Spinal cord (tissue), 10 donors: Measurements from ENCODE around the gene AXDND1. TPM values are rescaled to one million over a fixed set of nuclear protein-coding genes. Genes with fewer than 3 reads are reported as not detected.

Source experiments
- DNase-seq, 6 donors: peaks; one replicate each; pipeline versions ENCODE4 v3.0.0 to v3.0.0-alpha.2; 2013 to 2015; ENCODE audit warnings: low spot score in 6 of 6, low read depth in 4 of 6
- H3K27ac ChIP-seq: one replicate; pipeline ENCODE4 v1.5.1; 2013; ENCODE audit warnings: low read depth, low read length, control low read depth
- H3K27me3 ChIP-seq: one replicate; pipeline ENCODE4 v1.6.1; 2013; ENCODE audit warnings: low read length; ENCODE audit not compliant: control insufficient read depth, insufficient read depth
- H3K36me3 ChIP-seq: one replicate; pipeline ENCODE4 v1.6.1; 2013; ENCODE audit warnings: low read length; ENCODE audit not compliant: control insufficient read depth, insufficient read depth
- H3K4me1 ChIP-seq: one replicate; pipeline ENCODE4 v1.6.1; 2013; ENCODE audit warnings: low read length; ENCODE audit not compliant: control insufficient read depth, insufficient read depth
- H3K4me3 ChIP-seq: one replicate; pipeline ENCODE4 v1.5.1; 2013; ENCODE audit warnings: low read depth, low read length, control low read depth
- H3K9me3 ChIP-seq: one replicate; pipeline ENCODE4 v1.6.1; 2013; ENCODE audit warnings: low read length; ENCODE audit not compliant: control insufficient read depth, insufficient read depth
- WGBS: methylation state at CpG from one replicate; pipeline ENCODE4 v1.1.5; 2013; ENCODE audit warnings: missing lambda C conversion rate; ENCODE audit not compliant: insufficient coverage; 5-methylcytosine and 5-hydroxymethylcytosine counted together
- long read RNA-seq, 4 donors: transcript quantifications; one replicate each; lab custom pipeline, GENCODE V29; 2026
- polyA plus RNA-seq, 2 donors: library from polyadenylated mRNA; unstranded; fragments of 120-200 nt; gene quantifications; one replicate each; pipeline ENCODE4 v1.2.1, GENCODE V29; 2013; ENCODE audit not compliant: insufficient read length in 2 of 2
- total RNA-seq, 2 donors: library from RNA; depleted of rRNA in 1 of 2; stranded (reverse); fragments of 120-200 nt in 1 of 2; fragments of >200 nt in 1 of 2; gene quantifications; one replicate each; pipeline versions ENCODE4 v1.2.3 to v1.2.4, GENCODE V29; 2013 to 2014
- donor health status: healthy.

The AXDND1 gene
- total RNA-seq (1 to 10 TPM; 1.2 to 2.4 TPM), polyA plus RNA-seq (under 1 TPM; 0.59 to 0.60 TPM)
- long read RNA-seq, donor 1: 0 reads
- long read RNA-seq, donor 2: 0 reads
- long read RNA-seq, donor 3: 0 reads
- long read RNA-seq, donor 4: 0 reads

- H3K9me3 ChIP-seq: no peaks in the 10 kb centered on the region
- DNase-seq: peak; percentile 69 to 96 (median 84)
- H3K36me3 ChIP-seq: no peaks in the 10 kb centered on the region
- H3K4me1 ChIP-seq: peaks cover 11% of the 10 kb centered on the region
- 10% methylated on average over 41 of the region's 43 CpGs for WGBS
- H3K27me3 ChIP-seq: no peaks in the 10 kb centered on the region
- H3K4me3 ChIP-seq: peak within 1 kb of the TSS; percentile 66
- H3K27ac ChIP-seq: peak within 1 kb of the TSS; percentile 93
Measured at GRCh38 chr1:179365342-179366092, at the start of gene AXDND1. TSS of gene AXDND1 (plus strand) at chr1:179365971. CDS start at chr1:179366510, 539 bp downstream.

GRCh38 chr1:179318491-179318890 is 47.3 kb upstream of the AXDND1 start:
- H3K27ac ChIP-seq: no peak overlapping the region
- H3K9me3 ChIP-seq: no peaks in the 10 kb centered on the region
- no peaks in the 10 kb centered on the region for H3K27me3 ChIP-seq
- H3K4me3 ChIP-seq: no peak overlapping the region
- H3K4me1 ChIP-seq: no peaks in the 10 kb centered on the region
- peaks cover 4% of the 10 kb centered on the region for H3K36me3 ChIP-seq
- no CpG with 5 or more reads among the region's 5 CpGs for WGBS
- no peak for DNase-seq

- Histone ChIP-seq H3K9me3 (no peaks in the 10 kb centered on the region), H3K27ac (no peak overlapping the region), H3K4me3 (no peak overlapping the region), H3K36me3 (peaks cover 4% of the 10 kb centered on the region), H3K27me3 (no peaks in the 10 kb centered on the region), H3K4me1 (no peaks in the 10 kb centered on the region)
- WGBS: 90% methylated on average over 1 of the region's 5 CpGs
- DNase-seq: no peak
Measured at GRCh38 chr1:179321533-179322216, 44.1 kb upstream of the AXDND1 start.

GRCh38 chr1:179322557-179322956 is 43.2 kb upstream of the AXDND1 start:
- Histone ChIP-seq H3K36me3 (peaks cover 4% of the 10 kb centered on the region), H3K9me3 (no peaks in the 10 kb centered on the region), H3K4me3 (no peak overlapping the region), H3K4me1 (no peaks in the 10 kb centered on the region), H3K27me3 (no peaks in the 10 kb centered on the region), H3K27ac (no peak overlapping the region)
- DNase-seq: no peak
- 86% methylated on average over 1 of the region's 3 CpGs for WGBS

GRCh38 chr1:179323436-179323835 is 42.3 kb upstream of the AXDND1 start:
- Histone ChIP-seq H3K27me3 (no peaks in the 10 kb centered on the region), H3K9me3 (no peaks in the 10 kb centered on the region), H3K36me3 (peaks cover 4% of the 10 kb centered on the region), H3K4me1 (no peaks in the 10 kb centered on the region), H3K27ac (no peak overlapping the region), H3K4me3 (no peak overlapping the region)
- no peak for DNase-seq
- WGBS: no CpG with 5 or more reads among the region's 4 CpGs

GRCh38 chr1:179325836-179326235 is 39.9 kb upstream of the AXDND1 start:
- WGBS: 100% methylated on average over 1 of the region's 2 CpGs
- H3K4me1 ChIP-seq: no peaks in the 10 kb centered on the region
- H3K27ac ChIP-seq: no peak overlapping the region
- DNase-seq: no peak
- H3K4me3 ChIP-seq: no peak overlapping the region
- H3K9me3 ChIP-seq: no peaks in the 10 kb centered on the region
- H3K36me3 ChIP-seq: no peaks in the 10 kb centered on the region
- no peaks in the 10 kb centered on the region for H3K27me3 ChIP-seq

- WGBS: 100% methylated on average over 2 of the region's 3 CpGs
- H3K27ac ChIP-seq: no peak overlapping the region
- no peaks in the 10 kb centered on the region for H3K36me3 ChIP-seq
- DNase-seq: no peak
- no peaks in the 10 kb centered on the region for H3K27me3 ChIP-seq
- H3K4me3 ChIP-seq: no peak overlapping the region
- H3K4me1 ChIP-seq: no peaks in the 10 kb centered on the region
- H3K9me3 ChIP-seq: no peaks in the 10 kb centered on the region
Measured at GRCh38 chr1:179326746-179327145, 39.0 kb upstream of the AXDND1 start.

GRCh38 chr1:179327196-179327595 is 38.6 kb upstream of the AXDND1 start:
- WGBS: 92% methylated on average over 5 of the region's 7 CpGs
- no peaks in the 10 kb centered on the region for H3K27me3 ChIP-seq

GRCh38 chr1:179327679-179328078 is 38.1 kb upstream of the AXDND1 start:
- Histone ChIP-seq H3K27ac (no peak overlapping the region), H3K9me3 (no peaks in the 10 kb centered on the region), H3K4me3 (no peak overlapping the region), H3K27me3 (no peaks in the 10 kb centered on the region), H3K4me1 (no peaks in the 10 kb centered on the region), H3K36me3 (no peaks in the 10 kb centered on the region)
- no peak for DNase-seq
- WGBS: 90% methylated on average over 3 of the region's 3 CpGs

More at GRCh38 chr1:179327196-179327595, 38.6 kb upstream of the AXDND1 start:
- no peaks in the 10 kb centered on the region for H3K36me3 ChIP-seq
- no peak overlapping the region for H3K4me3 ChIP-seq
- no peaks in the 10 kb centered on the region for H3K9me3 ChIP-seq
- H3K4me1 ChIP-seq: no peaks in the 10 kb centered on the region
- no peak overlapping the region for H3K27ac ChIP-seq
- no peak for DNase-seq
